Activated CD8-positive, alpha-beta memory T cell treated with anti-CD3 and anti-CD28 coated beads for 1 hour (primary cell): ENCODE data around the gene NT5C3A.

Experiments
- DNase-seq, 2 donors: peaks; one replicate each; pipeline ENCODE4 v3.0.0-alpha.2; 2020; ENCODE audit warnings: low read depth in 1 of 2; ENCODE audit errors: extremely low read depth in 1 of 2

NT5C3A gene

GRCh38 chr7:33076737-33077136 lies 14.2 kb upstream of the NT5C3A start:
- no peak for DNase-seq

- no peak for DNase-seq
Observed at GRCh38 chr7:33075818-33076518, 13.4 kb upstream of the NT5C3A start.

- DNase-seq, result no peak
Observed at GRCh38 chr7:33073243-33073642, 10.7 kb upstream of the NT5C3A start.

GRCh38 chr7:33072471-33072870 lies 9.9 kb upstream of the NT5C3A start:
- no peak for DNase-seq

GRCh38 chr7:33070831-33071230 lies 8.3 kb upstream of the NT5C3A start:
- DNase-seq, result no peak

GRCh38 chr7:33070277-33070676 lies 7.7 kb upstream of the NT5C3A start:
- DNase-seq, result no peak

GRCh38 chr7:33067921-33068320 lies 5.3 kb upstream of the NT5C3A start:
- no peak for DNase-seq

GRCh38 chr7:33066771-33067170 lies 4.2 kb upstream of the NT5C3A start:
- no peak for DNase-seq

GRCh38 chr7:33065981-33066380 lies 3.4 kb upstream of the NT5C3A start:
- DNase-seq, result no peak

- peak; percentile 71 to 88 for DNase-seq
Observed at GRCh38 chr7:33062782-33063443, 337 bp upstream of the NT5C3A start.

- no peak for DNase-seq
Observed at GRCh38 chr7:33061282-33061937, 1.2 kb downstream of the NT5C3A start.

GRCh38 chr7:33059635-33060034 lies 2.9 kb downstream of the NT5C3A start:
- no peak for DNase-seq

GRCh38 chr7:33055158-33055557 lies 7.4 kb downstream of the NT5C3A start:
- no peak for DNase-seq

GRCh38 chr7:33054261-33054964 lies 8.2 kb downstream of the NT5C3A start:
- DNase-seq, result no peak

- DNase-seq, result no peak
Observed at GRCh38 chr7:33053721-33054120, 8.9 kb downstream of the NT5C3A start.

GRCh38 chr7:33050535-33051318 lies 11.8 kb downstream of the NT5C3A start:
- no peak for DNase-seq

GRCh38 chr7:33048704-33049103 lies 13.9 kb downstream of the NT5C3A start:
- DNase-seq, result no peak

- DNase-seq, result no peak
Observed at GRCh38 chr7:33048257-33048656, 14.3 kb downstream of the NT5C3A start.

- DNase-seq, result no peak
Observed at GRCh38 chr7:33044986-33045385, 17.6 kb downstream of the NT5C3A start.

GRCh38 chr7:33044401-33044718 lies 18.2 kb downstream of the NT5C3A start:
- DNase-seq, result no peak
